NCI-H446 treated with DMSO at 0.1 percent for 48 hours (cell line): ENCODE data around the gene DELE1.
"Not testable (repeated sequence)": the region's sequence is repeated elsewhere in the genome, so short reads cannot be mapped to it uniquely, and the experiment has no call there.

ENCODE experiments used
- DNase-seq: peaks from one replicate; lab custom pipeline; 2025; lab: John Stamatoyannopoulos, UW

Gene DELE1

DNA sequence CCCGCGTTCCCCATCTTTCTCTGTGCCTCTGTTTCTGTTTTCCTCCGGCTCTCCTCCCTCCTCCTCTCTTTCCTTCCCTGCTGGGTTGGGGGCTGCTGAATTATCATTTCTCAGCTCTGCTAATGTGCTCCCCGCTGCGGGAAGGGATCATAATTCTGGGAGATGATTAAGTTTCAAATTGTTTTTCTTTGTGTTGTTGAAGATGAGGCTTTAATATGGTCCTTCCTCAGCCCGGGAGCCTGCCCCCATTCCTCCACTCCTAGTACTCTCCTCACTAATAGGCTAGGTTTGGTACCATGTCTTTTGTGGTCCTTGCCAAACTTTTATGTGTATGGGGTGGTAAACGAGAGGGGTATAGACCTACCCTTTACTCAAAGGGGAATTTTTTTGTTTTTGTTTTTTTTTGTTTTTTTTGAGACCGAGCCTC is 39.8 kb upstream of the DELE1 start:
- no peak for DNase-seq

DNA sequence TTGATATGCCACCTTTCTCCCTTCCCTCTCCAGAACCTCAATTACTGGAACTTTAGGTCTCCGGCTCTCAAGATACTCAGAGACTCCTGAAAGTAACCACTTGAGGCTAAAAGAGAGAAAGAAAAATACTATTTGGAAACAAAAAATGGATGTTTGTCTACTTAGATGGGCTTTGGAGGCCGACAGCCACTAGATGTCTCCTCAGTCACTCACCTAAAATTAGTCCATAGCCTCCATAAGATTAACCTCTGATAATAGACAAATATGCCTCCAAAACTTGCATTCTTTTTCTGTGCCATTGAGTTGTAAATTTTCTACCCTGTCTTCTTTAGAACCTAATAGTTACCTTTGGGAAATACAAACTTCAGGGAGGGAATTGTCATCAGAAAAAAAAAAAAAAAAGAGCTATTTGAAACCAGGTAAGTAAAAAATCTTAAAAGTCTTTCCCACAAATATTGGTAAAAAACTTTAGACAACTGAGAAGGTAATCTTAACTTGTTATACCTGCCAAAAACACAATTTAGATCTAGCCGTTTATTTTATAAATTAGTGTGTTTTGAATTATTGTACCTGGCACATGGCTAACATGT is 34.3 kb upstream of the DELE1 start:
- no peak for DNase-seq

DNA sequence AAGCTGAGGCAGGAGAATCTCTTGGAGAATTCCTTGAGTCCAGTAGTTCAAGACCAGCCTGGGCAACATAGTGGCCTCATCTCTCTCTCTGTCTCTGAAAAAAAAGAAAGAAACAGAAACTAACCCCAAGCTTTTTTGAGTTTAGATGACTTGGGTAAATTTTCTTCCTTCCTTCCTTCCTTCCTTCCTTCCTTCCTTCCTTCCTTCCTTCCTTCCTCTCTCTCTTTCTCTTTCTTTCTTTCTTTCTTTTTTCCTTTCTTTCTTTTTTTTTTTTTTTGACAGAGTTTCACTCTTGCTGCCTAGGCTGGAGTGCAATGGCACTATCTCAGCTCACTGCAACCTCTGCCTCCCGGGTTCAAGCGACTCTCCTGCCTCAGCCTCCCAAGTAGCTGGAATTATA is 33.2 kb upstream of the DELE1 start:
- not testable (repeated sequence) for DNase-seq

DNA sequence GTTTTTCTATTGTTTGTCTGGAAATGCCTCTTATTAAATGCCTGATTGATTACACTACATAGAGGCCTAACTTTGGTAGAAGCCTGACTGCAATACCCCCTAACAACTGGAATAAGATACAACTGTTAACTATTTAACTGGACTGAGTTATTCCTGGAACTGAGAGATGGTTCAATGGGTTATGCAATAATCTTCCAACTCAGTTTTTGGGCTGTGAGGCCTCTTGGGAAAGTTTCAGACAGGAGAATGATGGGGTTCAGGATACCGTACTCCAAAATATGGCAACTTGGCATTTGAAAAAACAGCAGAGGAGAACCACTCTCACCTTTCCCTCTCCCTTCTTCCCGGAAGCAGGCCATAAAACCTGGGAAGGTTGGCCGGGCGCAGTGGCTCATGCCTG is 26.2 kb upstream of the DELE1 start:
- DNase-seq, result no peak

DNA sequence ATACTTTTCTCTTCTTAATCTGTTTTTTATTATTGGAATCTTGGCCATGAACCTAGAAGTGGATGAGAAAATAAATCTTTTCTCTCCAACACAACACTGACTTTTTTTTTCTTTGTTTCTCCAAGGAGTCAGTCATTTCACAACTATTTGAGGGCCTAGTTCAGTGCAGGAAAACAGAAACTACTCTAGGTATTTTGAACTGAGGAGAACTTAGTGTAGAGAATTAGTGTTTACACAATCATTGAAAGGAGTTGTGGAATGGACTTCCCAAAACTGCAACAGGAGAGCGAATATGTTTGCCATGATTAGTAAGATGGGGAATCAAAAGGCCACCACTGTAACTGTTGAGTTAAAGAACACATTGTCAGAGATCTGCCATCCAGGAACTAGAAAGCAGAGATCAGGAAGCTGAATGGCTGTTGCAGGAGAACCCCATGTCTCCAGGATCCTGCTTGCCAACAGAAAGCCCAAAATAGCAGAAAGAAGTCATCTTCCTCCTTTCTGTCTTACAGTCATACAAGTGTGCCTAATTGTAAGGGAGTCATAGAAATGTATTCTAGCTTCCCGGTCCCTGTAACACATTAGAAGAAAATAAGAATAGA is 25.1 kb upstream of the DELE1 start:
- no peak for DNase-seq

DNA sequence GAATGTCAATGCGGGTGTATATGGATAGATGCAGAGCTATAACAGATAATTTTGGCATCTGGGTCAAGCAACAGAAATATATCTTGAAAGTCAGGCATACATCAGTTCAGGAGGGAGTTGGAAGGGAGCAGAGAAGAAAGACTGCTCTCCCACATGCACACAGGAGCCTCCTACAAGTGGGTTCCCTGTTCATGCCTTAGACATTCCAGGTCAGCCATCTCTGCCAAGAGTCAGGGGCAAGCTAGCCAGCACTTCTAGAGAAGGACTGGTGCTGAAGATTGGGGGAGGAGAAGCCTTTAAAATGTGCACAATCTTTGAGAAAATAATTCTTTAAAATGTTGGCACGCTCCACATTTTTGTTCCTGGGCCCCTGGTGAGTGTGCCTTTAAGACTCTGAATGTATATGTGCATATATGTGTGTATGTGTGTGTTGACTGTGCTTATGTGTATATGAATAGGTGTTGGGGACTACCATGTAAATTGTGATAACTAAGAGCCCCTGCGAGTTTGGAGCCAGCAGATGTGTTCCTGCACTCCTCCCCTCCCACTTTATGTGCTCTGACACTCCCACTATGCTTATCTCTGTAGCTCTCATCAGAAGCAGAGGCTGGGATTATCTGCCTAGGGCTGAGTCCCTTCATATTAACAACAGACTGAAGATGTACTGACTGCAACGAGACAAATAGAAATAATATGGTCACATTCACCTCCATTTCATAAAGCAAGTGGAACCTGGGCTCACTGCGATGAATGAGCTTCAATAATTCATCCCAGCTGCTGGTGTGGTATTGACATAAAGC is 21.5 kb upstream of the DELE1 start:
- DNase-seq, result no peak

DNA sequence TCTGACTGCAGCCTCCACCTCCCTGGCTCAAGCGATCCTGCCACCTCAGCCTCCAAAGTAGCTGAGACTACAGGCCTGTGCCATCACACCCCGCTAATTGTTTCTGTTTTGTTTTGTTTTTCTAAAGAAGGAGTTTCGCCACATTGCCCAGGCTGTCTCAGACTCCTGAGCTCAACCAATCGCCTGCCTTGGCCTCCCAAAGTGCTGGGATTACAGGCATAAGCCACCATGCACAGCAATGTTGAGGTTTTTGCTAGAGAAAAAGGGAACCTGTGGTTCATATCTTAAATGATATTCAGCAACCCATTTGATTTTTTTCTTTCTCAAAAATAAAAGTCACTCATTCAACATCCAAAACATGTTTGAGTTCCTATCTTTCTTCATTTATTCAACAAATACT is 20.4 kb upstream of the DELE1 start:
- no peak for DNase-seq

DNA sequence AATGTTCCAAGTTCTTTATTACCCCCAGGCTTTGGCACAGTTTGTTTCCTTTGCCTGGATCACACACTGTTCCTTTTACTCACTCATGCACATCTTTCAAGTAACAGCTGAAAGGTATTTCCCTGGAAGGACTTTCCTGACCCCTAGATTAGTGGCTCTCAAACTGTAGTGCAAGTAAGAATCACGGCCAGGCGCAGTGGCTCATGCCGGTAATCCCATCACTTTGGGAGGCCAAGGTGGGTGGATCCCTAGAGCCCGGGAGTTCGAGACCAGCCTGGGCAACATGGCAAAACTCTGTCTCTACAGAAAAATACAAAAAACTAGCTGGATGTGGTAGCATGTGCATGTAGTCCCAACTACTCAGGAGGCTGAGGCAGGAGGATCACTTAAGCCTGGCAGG is 19.1 kb upstream of the DELE1 start:
- no peak for DNase-seq

DNA sequence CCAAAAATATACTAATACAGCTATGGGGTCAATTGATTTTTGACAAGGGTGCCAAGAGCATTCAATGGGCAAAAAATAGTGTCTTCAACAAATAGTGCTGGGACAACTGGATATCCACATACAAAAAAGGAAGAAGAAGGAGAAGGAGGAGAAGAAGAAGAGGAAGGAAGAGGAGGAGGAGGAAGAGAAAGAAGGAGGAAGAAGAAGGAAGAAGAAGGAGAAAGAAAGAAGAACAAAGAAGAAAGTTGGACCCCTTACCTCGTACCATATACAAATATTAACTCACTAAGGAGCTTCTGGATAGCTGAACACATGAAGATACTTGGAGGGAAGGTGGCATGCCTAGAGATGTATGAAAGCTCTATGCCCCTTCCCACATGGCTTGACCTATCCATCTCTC is 17.2 kb upstream of the DELE1 start:
- no peak for DNase-seq

DNA sequence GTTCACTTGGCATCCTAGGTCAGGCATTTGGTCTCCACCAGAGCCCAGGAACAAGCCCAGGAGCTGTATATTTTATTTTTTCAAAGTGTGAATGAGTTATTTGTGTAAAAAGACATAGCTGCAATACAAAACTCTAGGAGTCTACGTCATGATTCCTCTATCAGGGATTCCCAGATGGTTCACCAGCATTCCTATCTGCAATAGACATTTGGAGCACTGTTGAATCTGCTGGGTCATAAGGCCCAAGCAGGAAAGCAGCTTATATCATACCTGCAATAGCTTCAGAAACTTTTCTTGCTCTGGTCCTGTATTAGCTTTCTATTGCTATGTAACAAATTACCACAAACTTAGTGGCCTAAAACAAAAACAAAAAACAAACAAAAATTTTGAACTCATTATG is 16.7 kb upstream of the DELE1 start:
- no peak for DNase-seq

DNA sequence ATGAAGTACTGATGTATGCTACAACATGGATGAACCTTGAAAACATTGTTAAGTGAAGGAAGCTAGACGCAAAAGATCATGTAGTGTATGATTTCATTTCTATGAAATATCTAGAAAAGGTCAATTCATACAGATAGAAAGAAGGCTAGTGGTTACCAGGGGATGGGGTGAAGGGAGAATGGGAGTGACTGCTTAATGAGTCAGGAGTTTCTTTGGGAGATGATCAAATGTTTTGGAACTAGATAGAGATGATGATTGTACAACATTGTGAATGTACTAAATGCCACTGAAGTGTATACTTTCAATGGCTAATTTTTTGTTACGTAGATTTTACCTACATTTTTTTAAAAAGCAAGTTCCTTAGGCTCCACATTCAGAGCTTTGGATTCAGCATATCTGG is 14.9 kb upstream of the DELE1 start:
- DNase-seq, result no peak

DNA sequence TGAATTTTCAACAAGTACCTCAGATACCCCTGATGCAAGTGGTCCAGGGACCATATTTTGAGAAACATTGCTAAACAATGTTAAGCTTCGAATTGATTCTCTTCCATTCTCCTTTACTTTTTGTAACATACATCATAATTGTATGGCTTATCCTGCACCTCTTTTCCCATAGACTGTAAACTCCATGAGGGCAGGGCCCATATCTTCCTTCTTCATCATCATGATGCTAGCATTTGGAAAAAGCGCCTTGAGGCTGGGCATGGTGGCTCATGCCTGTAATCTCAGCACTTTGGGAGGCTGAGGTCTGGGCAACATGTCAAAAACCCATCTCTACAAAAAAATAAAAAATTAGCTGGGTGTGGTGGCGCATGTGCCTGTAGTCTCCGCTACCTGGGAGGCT is 14.5 kb upstream of the DELE1 start:
- no peak for DNase-seq

DNA sequence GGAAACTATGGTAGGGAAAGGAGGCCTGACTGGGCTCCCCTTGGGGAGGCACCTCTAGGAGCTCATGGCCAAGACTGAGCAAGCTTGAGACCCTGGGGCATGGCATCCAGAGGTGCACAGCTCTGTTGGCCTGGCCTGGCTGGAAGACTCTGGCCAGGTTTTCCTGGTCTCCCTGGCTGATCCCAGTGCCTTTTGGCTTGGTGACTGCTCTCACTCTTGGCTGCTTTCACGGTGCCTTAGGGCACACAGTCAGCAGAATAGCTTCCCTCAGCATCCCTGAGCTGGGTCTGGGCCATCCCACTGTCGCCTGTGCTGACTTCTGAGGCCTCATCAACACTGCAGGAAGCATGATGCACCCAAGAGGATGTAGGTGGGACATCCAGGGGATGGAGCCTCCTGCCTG is 13.4 kb upstream of the DELE1 start:
- DNase-seq, result no peak

DNA sequence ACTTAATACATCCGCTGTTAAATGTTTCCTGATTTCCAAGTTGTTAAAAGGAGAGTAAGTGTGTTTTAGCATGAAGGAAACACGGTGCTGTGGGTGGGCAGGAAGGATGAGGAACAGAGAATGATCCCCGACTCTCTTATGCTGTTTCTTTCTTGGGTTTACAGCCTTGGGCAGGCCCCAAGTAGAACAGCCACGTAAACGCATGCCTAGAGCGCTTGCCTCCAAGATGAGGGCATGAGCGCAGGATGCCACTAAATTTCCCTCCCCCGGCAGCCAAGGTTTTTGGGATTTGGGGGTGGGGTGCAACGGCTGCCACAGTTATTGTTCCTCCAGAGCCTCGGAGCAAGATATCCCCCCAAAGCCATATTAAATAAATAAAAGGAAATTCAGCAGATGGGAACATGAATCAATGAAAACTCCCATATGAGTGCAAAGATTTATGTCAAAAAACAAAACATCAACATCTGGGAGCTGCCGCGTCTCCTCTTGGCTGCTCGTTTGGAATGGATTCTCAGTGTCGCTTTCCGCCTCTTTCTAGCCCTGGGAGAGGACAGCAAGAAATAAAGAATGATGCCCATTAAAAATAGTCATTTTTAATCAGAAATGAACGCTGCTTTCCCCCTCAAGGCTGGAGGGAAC is 10.0 kb upstream of the DELE1 start:
- no peak for DNase-seq

DNA sequence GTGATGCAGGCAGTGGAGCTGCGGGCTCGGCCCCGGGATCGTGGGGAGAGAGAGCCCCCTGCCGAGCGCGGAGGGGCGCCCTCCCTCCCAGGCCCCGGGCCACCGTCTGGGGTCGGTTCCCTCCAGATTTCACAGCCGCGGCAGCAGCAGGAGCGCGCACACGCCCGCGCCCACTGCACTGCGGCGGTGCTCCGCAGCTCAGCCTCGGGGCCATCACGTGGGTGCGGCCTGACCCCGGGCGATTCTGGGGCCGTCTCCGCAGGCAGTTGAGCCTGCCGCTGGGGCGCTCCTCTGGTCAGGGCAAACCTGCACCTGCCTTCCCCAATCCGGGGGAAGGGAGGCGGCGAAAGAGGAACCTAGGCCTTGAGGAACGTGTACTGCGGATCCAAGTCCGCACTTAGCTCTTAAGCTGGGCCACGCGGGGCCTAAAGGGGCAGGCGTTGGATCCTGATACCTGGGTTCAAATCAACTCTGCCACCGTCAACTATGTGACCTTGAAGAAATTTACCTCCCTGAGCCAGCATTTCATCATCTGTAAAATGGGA is 9.4 kb upstream of the DELE1 start:
- no peak for DNase-seq

DNA sequence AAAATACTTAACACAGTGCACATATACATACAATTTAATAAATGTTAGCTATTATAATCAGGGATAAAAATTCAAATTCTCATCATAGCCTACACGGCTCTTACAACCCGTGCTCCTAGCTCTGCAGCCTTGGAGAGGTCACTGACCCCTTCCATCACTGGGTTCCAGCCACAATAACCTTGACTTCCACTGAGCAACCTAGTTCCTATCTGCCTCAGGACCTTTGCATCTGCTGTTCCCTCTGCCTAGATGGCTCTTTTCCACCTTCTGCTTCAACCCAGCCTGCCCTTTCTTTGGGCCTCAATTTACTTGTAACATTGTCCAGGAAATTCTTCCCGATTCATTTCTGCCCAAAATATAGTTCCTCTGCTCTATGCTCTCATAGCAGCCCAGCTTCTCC is 8.9 kb upstream of the DELE1 start:
- no peak for DNase-seq

DNA sequence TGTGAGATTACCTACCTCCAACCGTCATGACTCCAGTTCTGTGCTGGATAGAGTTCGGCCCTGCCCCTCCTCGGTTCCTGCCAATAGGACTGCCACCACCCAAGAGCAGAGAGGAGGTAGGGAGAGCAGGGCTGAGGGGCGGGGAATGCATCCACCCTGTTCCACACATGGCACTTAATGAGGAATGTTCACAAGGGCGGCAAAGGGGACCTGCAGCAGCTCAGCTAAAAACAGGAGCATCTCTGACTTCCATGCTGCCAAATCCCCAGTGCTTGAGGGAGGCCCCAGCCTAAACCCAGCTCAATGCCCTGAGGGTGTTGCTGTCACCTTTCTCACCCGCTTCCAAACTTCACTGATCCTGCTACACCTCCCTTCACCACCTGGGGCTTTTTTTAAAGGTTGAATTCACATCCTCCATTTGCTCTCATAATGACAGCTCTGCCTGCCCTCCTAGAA is 7.8 kb upstream of the DELE1 start:
- no peak for DNase-seq

DNA sequence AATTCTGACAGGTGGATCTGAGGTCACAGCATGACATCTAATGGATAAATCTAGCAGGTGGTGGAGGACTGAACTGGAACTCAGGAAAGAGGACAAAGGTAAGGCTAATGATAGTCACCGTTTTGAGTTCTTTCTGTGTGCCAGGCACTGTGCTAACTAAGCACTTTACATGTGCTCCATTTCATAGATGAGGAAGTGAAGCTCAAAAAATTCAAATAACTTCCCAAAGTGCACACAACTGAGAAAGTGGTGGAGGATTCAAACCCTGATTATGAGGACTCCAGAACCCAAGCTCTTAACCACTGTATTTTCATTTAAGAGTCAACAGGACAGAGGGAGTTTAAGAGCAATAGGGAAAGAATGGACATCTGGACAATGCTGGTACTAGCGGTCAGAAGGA is 7.1 kb upstream of the DELE1 start:
- no peak for DNase-seq

DNA sequence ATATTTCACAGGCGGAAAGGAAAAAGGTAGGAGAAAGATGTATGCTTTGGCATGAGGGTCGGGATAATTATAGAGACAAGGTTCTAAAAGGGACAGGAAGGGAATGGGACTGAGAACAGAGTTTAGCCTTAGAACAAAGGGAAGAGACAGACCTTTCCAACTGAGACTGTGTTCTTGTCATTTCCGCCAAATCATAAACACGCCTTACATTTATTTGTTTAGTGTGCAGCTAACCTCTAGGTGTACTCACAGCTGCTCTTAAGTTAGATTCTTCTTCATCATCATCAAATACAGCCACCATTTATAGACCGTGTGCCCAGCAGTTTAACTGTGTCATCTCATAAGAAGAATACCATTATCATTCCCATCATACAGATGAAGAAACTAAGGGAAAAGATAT is 5.9 kb upstream of the DELE1 start:
- DNase-seq, result no peak

DNA sequence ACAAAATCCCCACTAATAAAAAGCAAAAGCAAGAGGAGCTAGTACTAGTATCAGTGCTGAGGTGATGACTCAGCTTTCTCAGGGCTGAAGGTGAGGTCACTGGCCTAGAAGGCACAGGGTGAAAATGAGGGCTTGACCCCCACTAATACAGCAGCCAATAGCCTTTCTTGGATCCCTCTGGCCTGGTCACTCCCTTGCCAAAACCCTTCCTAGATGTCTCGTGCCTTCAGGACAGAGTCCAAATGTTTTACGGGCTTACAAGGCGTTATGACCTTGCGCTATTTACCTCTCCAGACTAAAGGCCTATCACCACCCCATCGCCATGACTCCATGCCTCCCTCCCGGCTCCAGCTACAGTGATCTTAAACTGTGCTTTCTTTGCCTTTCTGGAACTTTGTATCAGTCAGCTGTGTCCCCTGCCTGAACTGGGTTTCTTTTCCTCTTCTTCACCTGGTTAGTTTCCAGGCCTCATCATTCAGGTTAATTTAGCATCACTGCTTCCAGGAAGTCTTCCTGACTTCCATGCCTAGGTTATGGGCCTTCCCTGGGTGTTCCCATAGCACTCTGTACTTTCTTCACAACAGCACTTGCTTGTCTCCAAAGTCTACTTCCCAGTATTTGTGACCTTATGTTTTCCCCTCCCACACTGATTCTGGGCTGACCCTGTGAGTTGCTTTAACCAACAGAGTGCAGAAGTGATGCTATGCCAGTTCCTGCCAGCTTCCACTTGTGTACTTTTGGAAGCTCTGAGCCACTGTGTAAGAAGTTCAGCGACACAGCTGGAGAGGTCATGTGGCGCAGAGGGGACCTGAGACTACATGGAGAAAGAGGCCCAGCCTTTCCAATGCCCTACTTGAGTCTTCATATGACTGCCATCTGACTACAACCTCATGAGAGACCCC is 4.2 kb upstream of the DELE1 start:
- DNase-seq, result no peak

DNA sequence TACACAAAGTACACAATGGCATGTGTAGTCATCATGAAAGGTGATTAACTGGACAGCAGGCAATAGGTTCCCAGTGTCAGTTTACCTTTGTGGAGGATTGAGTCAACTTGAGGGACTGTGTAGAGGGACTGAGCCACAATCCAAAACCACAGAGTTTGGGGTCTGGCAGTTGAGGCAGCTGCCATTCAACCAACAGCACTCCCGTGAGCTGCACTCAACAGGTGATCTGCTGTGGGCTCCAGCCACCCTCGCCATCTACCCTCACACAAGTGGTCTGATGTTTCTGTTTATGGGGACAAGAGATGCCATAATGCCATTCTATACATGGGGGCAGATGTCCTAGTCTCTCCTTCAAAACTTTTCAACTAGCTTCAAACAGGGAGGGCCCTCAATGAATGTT is 2.9 kb upstream of the DELE1 start:
- DNase-seq, result no peak
